BLaER1 treated with 17β-estradiol and CSF1 and Interleukin-3, amounts not matched to agents 10 nM and 100 nM (cell line): Measurements from ENCODE around the gene GOPC.
"Not testable (repeated sequence)": the region's sequence is repeated elsewhere in the genome, so short reads cannot be mapped to it uniquely, and the experiment has no call there.

Source experiments
- H3K27ac ChIP-seq, 11 experiments: shearing (Covaris generic); formaldehyde crosslinking; 2 replicates each; pipeline ENCODE4 v1.8.1; 2022
- H3K27me3 ChIP-seq, 11 experiments: shearing (Covaris generic); formaldehyde crosslinking; 2 replicates each; pipeline ENCODE4 v1.8.1; 2022
- H3K36me3 ChIP-seq, 11 experiments: shearing (Covaris generic); formaldehyde crosslinking; 2 replicates each; pipeline ENCODE4 v1.8.1; 2022
- H3K4me1 ChIP-seq, 10 experiments: shearing (Covaris generic); formaldehyde crosslinking; 2 replicates each; pipeline ENCODE4 v1.8.1; 2022
- H3K4me2 ChIP-seq, 11 experiments: shearing (Covaris generic); formaldehyde crosslinking; 2 replicates each; pipeline ENCODE4 v1.8.1; 2022
- H3K4me3 ChIP-seq, 10 experiments: shearing (Covaris generic); formaldehyde crosslinking; 2 replicates each; pipeline ENCODE4 v1.8.1; 2022
- H3K9ac ChIP-seq, 11 experiments: shearing (Covaris generic); formaldehyde crosslinking; 2 replicates each; pipeline ENCODE4 v1.8.1; 2022
- H3K9me3 ChIP-seq, 11 experiments: shearing (Covaris generic); formaldehyde crosslinking; replicated peaks in 1 of 11; 2 replicates each; pipeline ENCODE4 v1.8.1; 2022
- H4K20me1 ChIP-seq, 11 experiments: shearing (Covaris generic); formaldehyde crosslinking; 2 replicates each; pipeline ENCODE4 v1.8.1; 2022
- Cebpa-rat ChIP-seq, 11 experiments: shearing (Covaris generic); IDR thresholded peaks; 2 replicates each; pipeline ENCODE4 v1.8.1; 2022

The GOPC gene

GRCh38 chr6:117602151-117602898 lies at the start of gene GOPC:
Gene GOPC (minus strand): TSS chr6:117602511. CDS start chr6:117602288, 223 bp downstream.
- Histone ChIP-seq H3K4me3 (peak within 1 kb of the TSS; percentile 83 to 97 (median 94)), H3K27me3 (no peaks in the 10 kb centered on the region)
- TF ChIP-seq Cebpa-rat (IDR thresholded peaks at IDR 0.05) = no peak

GRCh38 chr6:117651984-117652383 lies 49.7 kb upstream of the GOPC start:
- not testable (repeated sequence) for H3K36me3 ChIP-seq, H3K4me1 ChIP-seq

More at GRCh38 chr6:117602151-117602898, at the start of gene GOPC:
- Histone ChIP-seq H3K27ac (peak within 1 kb of the TSS; percentile 69 to 93 (median 91)), H3K9me3 (peaks cover 13 to 16% (median 14%) of the 10 kb centered on the region in 11 experiments), H3K9ac (peak within 1 kb of the TSS; percentile 90 to 96 (median 93)), H3K4me2 (peak within 1 kb of the TSS; percentile 74 to 92 (median 84)), H3K4me1 (peaks cover 13 to 27% (median 21%) of the 10 kb centered on the region in 10 experiments), H4K20me1 (peaks cover 0 to 23% (median 15%) of the 10 kb centered on the region in 11 experiments; a peak in 10 of 22 replicates), H3K36me3 (peaks cover 11 to 30% (median 16%) of the 10 kb centered on the region in 11 experiments; a peak in 21 of 22 replicates)

GRCh38 chr6:117642976-117643375 lies 40.7 kb upstream of the GOPC start:
- peaks cover 0 to 19% (median 11%) of the 10 kb centered on the region in 11 experiments; a peak in 12 of 22 replicates for H3K9me3 ChIP-seq
- H4K20me1 ChIP-seq = no peaks in the 10 kb centered on the region; a peak in 1 of 22 replicates
- H3K4me2 ChIP-seq = no peak overlapping the region
- no peaks in the 10 kb centered on the region for H3K4me1 ChIP-seq
- no peak overlapping the region for H3K4me3 ChIP-seq
- H3K27me3 ChIP-seq = no peaks in the 10 kb centered on the region
- peaks cover 0 to 6% (median 0%) of the 10 kb centered on the region in 11 experiments; a peak in 1 of 22 replicates for H3K36me3 ChIP-seq
- H3K27ac ChIP-seq = no peak overlapping the region
- no peak for TF ChIP-seq Cebpa-rat (IDR thresholded peaks at IDR 0.05)
- no peak overlapping the region for H3K9ac ChIP-seq

More at GRCh38 chr6:117651984-117652383, 49.7 kb upstream of the GOPC start:
- H3K9ac ChIP-seq, H4K20me1 ChIP-seq, H3K27ac ChIP-seq, H3K4me3 ChIP-seq, H3K27me3 ChIP-seq, H3K4me2 ChIP-seq: not testable (repeated sequence)
- peaks cover 0 to 14% (median 6%) of the 10 kb centered on the region in 11 experiments; a peak in 7 of 22 replicates for H3K9me3 ChIP-seq

- H3K36me3 ChIP-seq = peaks cover 0 to 13% (median 0%) of the 10 kb centered on the region in 11 experiments; a peak in 2 of 22 replicates
- no peak overlapping the region for H3K9ac ChIP-seq
- no peak overlapping the region for H3K4me2 ChIP-seq
- peaks cover 6 to 13% (median 9%) of the 10 kb centered on the region in 11 experiments; a peak in 20 of 22 replicates for H3K9me3 ChIP-seq
- no peak overlapping the region for H3K4me3 ChIP-seq
- no peaks in the 10 kb centered on the region for H3K4me1 ChIP-seq
- no peaks in the 10 kb centered on the region for H4K20me1 ChIP-seq
- H3K27me3 ChIP-seq = no peaks in the 10 kb centered on the region
- H3K27ac ChIP-seq = no peak overlapping the region
- no peak for TF ChIP-seq Cebpa-rat (IDR thresholded peaks at IDR 0.05)
Measured at GRCh38 chr6:117637770-117638169, 35.5 kb upstream of the GOPC start.

GRCh38 chr6:117629119-117629660 lies 26.9 kb upstream of the GOPC start:
- Histone ChIP-seq H3K27me3 (no peaks in the 10 kb centered on the region), H3K9me3 (peaks cover 46 to 59% (median 48%) of the 10 kb centered on the region in 11 experiments), H3K4me2 (no peak overlapping the region), H3K4me1 (no peaks in the 10 kb centered on the region), H3K36me3 (peaks cover 0 to 4% (median 0%) of the 10 kb centered on the region in 11 experiments; a peak in 2 of 22 replicates), H3K9ac (no peak overlapping the region), H3K27ac (no peak overlapping the region), H4K20me1 (no peaks in the 10 kb centered on the region), H3K4me3 (no peak overlapping the region)
- no peak for TF ChIP-seq Cebpa-rat (IDR thresholded peaks at IDR 0.05)

- H4K20me1 ChIP-seq = no peaks in the 10 kb centered on the region
- H3K27me3 ChIP-seq = no peaks in the 10 kb centered on the region
- H3K9ac ChIP-seq = no peak overlapping the region
- TF ChIP-seq Cebpa-rat (IDR thresholded peaks at IDR 0.05) = no peak
- H3K4me1 ChIP-seq = no peaks in the 10 kb centered on the region
- H3K4me3 ChIP-seq = no peak overlapping the region
- H3K4me2 ChIP-seq = no peak overlapping the region
- peaks cover 0 to 4% (median 0%) of the 10 kb centered on the region in 11 experiments; a peak in 2 of 22 replicates for H3K36me3 ChIP-seq
- H3K27ac ChIP-seq = no peak overlapping the region
- H3K9me3 ChIP-seq = peaks cover 59 to 75% (median 63%) of the 10 kb centered on the region in 11 experiments
Measured at GRCh38 chr6:117627533-117627932, 25.2 kb upstream of the GOPC start.

GRCh38 chr6:117624869-117625481 lies 22.7 kb upstream of the GOPC start:
- Histone ChIP-seq H3K27ac (no peak overlapping the region), H4K20me1 (no peaks in the 10 kb centered on the region), H3K4me1 (no peaks in the 10 kb centered on the region), H3K9ac (no peak overlapping the region), H3K9me3 (peaks cover 59 to 75% (median 65%) of the 10 kb centered on the region in 11 experiments), H3K4me2 (no peak overlapping the region), H3K27me3 (no peaks in the 10 kb centered on the region), H3K4me3 (no peak overlapping the region), H3K36me3 (peaks cover 0 to 4% (median 0%) of the 10 kb centered on the region in 11 experiments; a peak in 2 of 22 replicates)
- TF ChIP-seq Cebpa-rat (IDR thresholded peaks at IDR 0.05) = no peak

GRCh38 chr6:117619178-117619577 lies 16.9 kb upstream of the GOPC start:
- Histone ChIP-seq H3K9ac (no peak overlapping the region), H3K4me3 (no peak overlapping the region), H3K9me3 (peaks cover 11 to 24% (median 15%) of the 10 kb centered on the region in 11 experiments), H3K27ac (no peak overlapping the region), H3K4me1 (peaks cover 0 to 4% (median 0%) of the 10 kb centered on the region in 10 experiments; a peak in 4 of 20 replicates), H3K27me3 (no peaks in the 10 kb centered on the region), H4K20me1 (no peaks in the 10 kb centered on the region), H3K36me3 (no peaks in the 10 kb centered on the region; a peak in 1 of 22 replicates), H3K4me2 (no peak overlapping the region)
- TF ChIP-seq Cebpa-rat (IDR thresholded peaks at IDR 0.05) = no peak
